K562 (cell line): ENCODE results near the gene AMOTL1. TPM values are rescaled to one million over a fixed set of nuclear protein-coding genes. Genes with fewer than 3 reads are reported as not detected.

Source experiments
- ATAC-seq: fragments of 200-7000 bp; cut with Tn5 transposase; 3 replicates; pipeline ENCODE4 v1.9.1; 2020; ENCODE audit warnings: moderate library complexity
- BruUV-seq: library from RNA; stranded (reverse); fragments of 400-500 nt; replicated peaks from 2 replicates; lab custom pipeline; 2021; lab: Mats Ljungman, UMichigan
- CTCF ChIA-PET: fragments of 300-600 bp; formaldehyde crosslinking; extraction: SDS; loops from one replicate; lab custom pipeline; 2021; ENCODE audit warnings: low intra/inter-chr PET ratio; lab: Yijun Ruan, JAX
- POLR2A ChIA-PET: fragments of 300-600, 350-650 bp; sonication (Branson Sonifier 250); formaldehyde crosslinking; extraction: SDS; loops from one replicate; lab custom pipeline; 2021; ENCODE audit warnings: antibody characterized with exemption, inconsistent platforms; lab: Yijun Ruan, JAX
- DNase-seq, 4 experiments: peaks; one replicate each; pipeline versions ENCODE4 v3.0.0 to v3.0.0-alpha.2; 2011 to 2018; ENCODE audit warnings: low spot score in 3 of 4, mixed read lengths in 3 of 4; ENCODE audit errors: extremely low read depth in 1 of 4
- FAIRE-seq: peaks from 2 replicates; lab custom pipeline; 2011; peaks lifted over from hg19 to GRCh38; lab: Jason Lieb, UNC
- H2AFZ ChIP-seq: 2 replicates; pipeline ENCODE4 v1.6.0; 2011; ENCODE audit warnings: low read depth, low read length, control low read depth, inconsistent platforms
- H3K27ac ChIP-seq: fragments of 200-600 bp; 3 replicates; pipeline ENCODE4 v1.8.0; 2011; ENCODE audit warnings: low read depth, mild to moderate bottlenecking, control low read depth, inconsistent platforms, low read length, moderate library complexity, mixed read lengths; ENCODE audit errors: extremely low read depth
- H3K27me3 ChIP-seq, 2 experiments: fragments of 300-600 bp in 1 of 2; 2 replicates in 1 of 2; 3 replicates in 1 of 2; pipeline versions ENCODE4 v1.6.0 to v1.8.0; 2011; ENCODE audit warnings: inconsistent platforms in 2 of 2, low read length in 2 of 2, mild to moderate bottlenecking in 1 of 2, mixed read lengths in 1 of 2, moderate library complexity in 1 of 2; ENCODE audit not compliant: control insufficient read depth in 2 of 2, insufficient read depth in 2 of 2
- H3K36me3 ChIP-seq: fragments of 300-600 bp; 3 replicates; pipeline ENCODE4 v1.8.0; 2011; ENCODE audit warnings: mild to moderate bottlenecking, low read length, inconsistent platforms; ENCODE audit not compliant: control insufficient read depth, insufficient read depth
- H3K4me1 ChIP-seq, 2 experiments: fragments of 200-600 bp in 1 of 2; replicated peaks in 1 of 2; 2 replicates in 1 of 2; 3 replicates in 1 of 2; pipeline versions ENCODE4 v1.5.1 to v1.8.0; 2011; ENCODE audit warnings: inconsistent platforms in 2 of 2, low read length in 2 of 2, mild to moderate bottlenecking in 1 of 2, mixed read lengths in 1 of 2, moderate library complexity in 1 of 2; ENCODE audit not compliant: control insufficient read depth in 2 of 2, insufficient read depth in 2 of 2
- H3K4me2 ChIP-seq: 2 replicates; pipeline ENCODE4 v1.6.1; 2011; ENCODE audit warnings: low read length, control low read depth, inconsistent platforms, mixed read lengths; ENCODE audit not compliant: insufficient read depth
- H3K4me3 ChIP-seq: fragments of 200-600 bp; sonication (generic), shearing (Covaris generic); 2 replicates; pipeline ENCODE4 v1.5.1; 2016; ENCODE audit warnings: control low read depth, inconsistent platforms
- H3K79me2 ChIP-seq: fragments of 200-600 bp; 3 replicates; pipeline ENCODE4 v1.8.0; 2011; ENCODE audit warnings: low read length, inconsistent platforms; ENCODE audit not compliant: control insufficient read depth, insufficient read depth
- H3K9ac ChIP-seq, 2 experiments: 2 replicates each; pipeline versions ENCODE4 v1.6.0 to v1.6.1; 2011; ENCODE audit warnings: low read depth in 2 of 2, low read length in 2 of 2, control low read depth in 1 of 2, inconsistent platforms in 1 of 2, mild to moderate bottlenecking in 1 of 2, mixed read lengths in 1 of 2; ENCODE audit not compliant: insufficient read depth in 1 of 2
- H3K9me1 ChIP-seq: one replicate; pipeline ENCODE4 v1.6.0; 2011; ENCODE audit warnings: inconsistent platforms, mild to moderate bottlenecking, low read length, moderate library complexity; ENCODE audit not compliant: control insufficient read depth, insufficient read depth
- H3K9me3 ChIP-seq: replicated peaks from 2 replicates; pipeline ENCODE4 v1.5.1; 2011; ENCODE audit warnings: low read depth, low read length, inconsistent platforms; ENCODE audit not compliant: control insufficient read depth, insufficient read depth
- H4K20me1 ChIP-seq: replicated peaks from 2 replicates; pipeline ENCODE4 v1.6.1; 2011; ENCODE audit warnings: low read length, inconsistent platforms, mixed read lengths; ENCODE audit not compliant: control insufficient read depth, insufficient read depth
- NR2C1 ChIP-seq, 2 experiments: fragments of 450-650 bp; IDR thresholded peaks; 2 replicates each; pipeline ENCODE4 v1.6.1; 2017; ENCODE audit warnings: mild to moderate bottlenecking in 2 of 2, antibody characterized with exemption in 1 of 2, inconsistent platforms in 1 of 2, missing compliant biosample characterization in 1 of 2, missing genetic modification characterization in 1 of 2
- PKNOX1 ChIP-seq: fragments of 450-650 bp; IDR thresholded peaks from 2 replicates; pipeline ENCODE4 v1.6.1; 2016
- ZNF609 ChIP-seq: sonication (generic); formaldehyde crosslinking; IDR thresholded peaks from 2 replicates; pipeline ENCODE4 v1.8.1; 2023; ENCODE audit warnings: missing genetic modification reagents, mild to moderate bottlenecking, borderline replicate concordance
- WGBS: fragments of 100-300 bp; shearing (Covaris generic); methylation state at CpG from one replicate; pipeline ENCODE4 v1.1.6; 2016; ENCODE audit warnings: low coverage, mixed read lengths; ENCODE audit not compliant: insufficient coverage; ENCODE audit errors: missing lambda C conversion rate; 5-methylcytosine and 5-hydroxymethylcytosine counted together
- in situ Hi-C: fragments of 300-500 bp; cut with MboI; formaldehyde crosslinking; loops from 4 replicates; pipeline ENCODE4 v1.15.0; 2018; ENCODE audit warnings: inconsistent platforms, mixed read lengths
- intact Hi-C: fragments of 100-400 bp; cut with micrococcal nuclease; formaldehyde crosslinking; loops from 2 replicates; pipeline ENCODE4 v1.14.2; 2022
- polyA plus RNA-seq, 8 experiments: library from polyadenylated mRNA; depleted of rRNA in 4 of 8; stranded (reverse) in 5 of 8; unstranded in 3 of 8; fragments of >200 nt; fragmentation: Nextera tagmentation in 2 of 8; fragmentation: Illumina TruSeq in 1 of 8; extraction: Ambion mirVana in 2 of 8; extraction: Trizol in 1 of 8; gene quantifications; 2 replicates each; pipeline versions ENCODE4 v1.2.1 to v1.2.3, GENCODE V29; 2011 to 2014; ENCODE audit warnings: inconsistent platforms in 1 of 8, missing spikeins in 1 of 8
- total RNA-seq, 7 experiments: library from RNA; depleted of rRNA in 6 of 7; stranded (reverse); fragments of >200 nt in 6 of 7; fragmentation: Illumina TruSeq in 2 of 7; extraction: Trizol in 2 of 7; gene quantifications; 2 replicates each; pipeline versions ENCODE4 v1.2.1 to v1.2.3, GENCODE V29; 2011 to 2021; ENCODE audit warnings: low replicate concordance in 1 of 7

Gene AMOTL1
- total and polyA plus RNA-seq, 9 of the 15 experiments (the other 6 are each of a cell fraction or from before 2014, with no cell fraction given), result 4.0 to 35.4 (median 14.0) TPM

GRCh38 chr11:94741022-94741679 is 27.0 kb upstream of the AMOTL1 start:
- 19% methylated on average over 28 of the region's 35 CpGs for WGBS
- BruUV-seq, result no TSS peak
- intact Hi-C loops (no loop called here), in situ Hi-C loops (no loop called here)
- Histone ChIP-seq H3K79me2 (no peaks in the 10 kb centered on the region), H3K36me3 (no peaks in the 10 kb centered on the region), H2AFZ (peak overlapping the region; percentile 87), H3K27me3 (peaks cover 0 to 20% of the 10 kb centered on the region in 2 experiments; a peak in 1 of 5 replicates), H3K4me3 (no peak overlapping the region), H3K9me3 (no peaks in the 10 kb centered on the region), H3K27ac (no peak overlapping the region), H3K9ac (peak overlapping the region in 1 of 2 experiments; percentile 75; a peak in 2 of 4 replicates), H3K9me1 (no peaks in the 10 kb centered on the region), H4K20me1 (no peaks in the 10 kb centered on the region), H3K4me2 (peak overlapping the region; percentile 31), H3K4me1 (peaks cover 7 to 11% of the 10 kb centered on the region in 2 experiments; a peak in 4 of 5 replicates)
- POLR2A ChIA-PET, result interaction anchor here (0.7 to 0.9 kb wide), 2 partner anchors 18 to 143 kb away, joined by 3 to 5 read pairs; no protein-coding TSS in a partner anchor
- FAIRE-seq (peak; percentile 87), ATAC-seq (peak; percentile 87), DNase-seq (peak; percentile 27 to 72 (median 50))
- CTCF ChIA-PET, result no interaction called here
- TF ChIP-seq NR2C1 (IDR thresholded peaks at IDR 0.05) (no peak), NR2C1 (tag; IDR thresholded peaks at IDR 0.05) (0 out of 2 replicates have a peak, but pooled peaks have one; percentile 41), PKNOX1 (peak; percentile 73), ZNF609 (CRISPR knock-in tag) (no peak)
